ENCODE results near the gene AK3. TPM values are rescaled to one million over a fixed set of nuclear protein-coding genes. Genes with fewer than 3 reads are reported as not detected.

The AK3 gene
- total and polyA plus RNA-seq, 9 of the 15 experiments (the other 6 are each of a cell fraction or from before 2014, with no cell fraction given): 12.2 to 78.6 (median 41.8) TPM

DNA sequence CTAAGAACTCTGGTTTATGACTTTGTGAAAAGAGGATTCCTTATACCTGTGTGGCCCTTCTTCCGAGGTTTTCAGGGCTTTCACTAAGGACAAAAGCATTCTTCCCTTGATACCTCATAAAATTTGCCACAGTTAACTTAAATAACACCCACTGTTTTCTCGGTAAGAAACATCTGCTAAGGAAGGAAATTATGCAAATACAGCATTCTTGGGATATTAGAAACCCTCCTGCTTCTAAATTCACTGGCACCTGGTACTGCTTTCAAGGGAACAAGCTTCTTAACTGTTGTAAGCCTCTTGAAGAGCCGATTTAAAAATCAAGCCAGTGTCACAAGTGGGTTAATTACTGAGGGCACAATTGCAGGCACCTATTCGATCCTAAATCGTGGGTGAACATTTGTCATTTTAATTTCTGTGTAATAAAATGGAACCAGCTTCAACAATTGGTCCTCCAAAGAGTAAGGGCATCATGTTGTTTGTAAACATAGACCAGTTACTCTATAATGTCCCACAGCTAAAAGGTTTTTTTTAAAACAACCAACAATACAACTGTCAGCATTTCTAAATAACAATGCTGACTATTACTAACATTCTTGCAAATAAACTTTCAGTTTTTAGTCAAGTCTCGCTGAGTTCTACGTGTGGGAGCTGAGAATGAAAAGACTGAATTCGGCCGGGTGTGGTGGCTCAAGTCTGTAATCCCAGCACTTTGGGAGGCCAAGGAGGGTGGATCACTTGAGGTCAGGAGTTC is 26.6 kb downstream of the AK3 start:
- FAIRE-seq (no peak), DNase-seq (ENCODE audit: extremely low read depth in 1 of 4, low spot score in 3 of 4) (no peak), ATAC-seq (no peak)
- Histone ChIP-seq H3K4me3 (no peak overlapping the region), H3K27ac (ENCODE audit: extremely low read depth, low read depth, low read length) (no peak overlapping the region), H3K9ac (ENCODE audit: insufficient read depth in 1 of 2, low read depth in 2 of 2, low read length in 2 of 2) (no peak overlapping the region), H3K79me2 (ENCODE audit: control insufficient read depth, insufficient read depth, low read length) (no peaks in the 10 kb centered on the region), H3K27me3 (ENCODE audit: control insufficient read depth in 2 of 2, insufficient read depth in 2 of 2, low read length in 2 of 2) (no peaks in the 10 kb centered on the region), H3K9me3 (replicated peaks; ENCODE audit: control insufficient read depth, insufficient read depth, low read depth, low read length) (no peaks in the 10 kb centered on the region; the same call in 1 of the 2 replicates), H3K9me1 (ENCODE audit: control insufficient read depth, insufficient read depth, low read length) (no peaks in the 10 kb centered on the region), H3K36me3 (ENCODE audit: control insufficient read depth, insufficient read depth, low read length) (peaks cover 83% of the 10 kb centered on the region), H3K4me1 (replicated peaks in 1 of 2; ENCODE audit: control insufficient read depth in 2 of 2, insufficient read depth in 2 of 2, low read length in 2 of 2) (no peaks in the 10 kb centered on the region), H4K20me1 (replicated peaks; ENCODE audit: control insufficient read depth, insufficient read depth, low read length) (no peaks in the 10 kb centered on the region), H3K4me2 (ENCODE audit: insufficient read depth, low read length) (no peak overlapping the region), H2AFZ (ENCODE audit: low read depth, low read length) (no peak overlapping the region)
- BruUV-seq (replicated peaks): no TSS peak
- POLR2A ChIA-PET: interaction anchor here (0.8 kb wide), 1 partner anchor 43 kb away, joined by 3 read pairs; no protein-coding TSS in a partner anchor
- CTCF ChIA-PET (ENCODE audit: low intra/inter-chr PET ratio): no interaction called here
- in situ Hi-C loops (cut with MboI): no loop called here
- WGBS (ENCODE audit: insufficient coverage, low coverage, missing lambda C conversion rate): 95% methylated on average over 9 of the region's 9 CpGs
- intact Hi-C loops (cut with micrococcal nuclease): no loop called here
- TF ChIP-seq, protein P1, sequence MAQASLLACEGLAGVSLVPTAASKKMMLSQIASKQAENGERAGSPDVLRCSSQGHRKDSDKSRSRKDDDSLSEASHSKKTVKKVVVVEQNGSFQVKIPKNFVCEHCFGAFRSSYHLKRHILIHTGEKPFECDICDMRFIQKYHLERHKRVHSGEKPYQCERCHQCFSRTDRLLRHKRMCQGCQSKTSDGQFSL (CRISPR knock-in tag; IDR thresholded peaks at IDR 0.05): no peak
- TF ChIP-seq, protein P1 (tag; IDR thresholded peaks at IDR 0.05): no peak
- TF ChIP-seq, protein P2, sequence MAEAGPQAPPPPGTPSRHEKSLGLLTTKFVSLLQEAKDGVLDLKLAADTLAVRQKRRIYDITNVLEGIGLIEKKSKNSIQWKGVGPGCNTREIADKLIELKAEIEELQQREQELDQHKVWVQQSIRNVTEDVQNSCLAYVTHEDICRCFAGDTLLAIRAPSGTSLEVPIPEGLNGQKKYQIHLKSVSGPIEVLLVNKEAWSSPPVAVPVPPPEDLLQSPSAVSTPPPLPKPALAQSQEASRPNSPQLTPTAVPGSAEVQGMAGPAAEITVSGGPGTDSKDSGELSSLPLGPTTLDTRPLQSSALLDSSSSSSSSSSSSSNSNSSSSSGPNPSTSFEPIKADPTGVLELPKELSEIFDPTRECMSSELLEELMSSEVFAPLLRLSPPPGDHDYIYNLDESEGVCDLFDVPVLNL (CRISPR knock-in tag; IDR thresholded peaks at IDR 0.05; ENCODE audit: low read depth): no peak
- TF ChIP-seq TEAD1 (CRISPR knock-in tag; IDR thresholded peaks at IDR 0.05) (no peak), SMAD4 (CRISPR knock-in tag; conservative IDR thresholded peaks at IDR 0.05) (no peak), ZNF140 (CRISPR knock-in tag; IDR thresholded peaks at IDR 0.05) (no peak)
- TF ChIP-seq, protein P3, sequence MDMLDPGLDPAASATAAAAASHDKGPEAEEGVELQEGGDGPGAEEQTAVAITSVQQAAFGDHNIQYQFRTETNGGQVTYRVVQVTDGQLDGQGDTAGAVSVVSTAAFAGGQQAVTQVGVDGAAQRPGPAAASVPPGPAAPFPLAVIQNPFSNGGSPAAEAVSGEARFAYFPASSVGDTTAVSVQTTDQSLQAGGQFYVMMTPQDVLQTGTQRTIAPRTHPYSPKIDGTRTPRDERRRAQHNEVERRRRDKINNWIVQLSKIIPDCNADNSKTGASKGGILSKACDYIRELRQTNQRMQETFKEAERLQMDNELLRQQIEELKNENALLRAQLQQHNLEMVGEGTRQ (CRISPR knock-in tag; IDR thresholded peaks at IDR 0.05): no peak

Measured in K562 (cell line).